Gastrocnemius medialis (tissue), 4 donors: ENCODE measurements around the gene RBM33.

ENCODE experiments used
- POLR2A ChIP-seq, 2 donors: fragments of 450-650 bp; IDR thresholded peaks; one replicate each; pipeline ENCODE4 v1.6.1; 2017; ENCODE audit warnings: antibody characterized with exemption in 2 of 2, mild to moderate bottlenecking in 2 of 2, moderate library complexity in 2 of 2
- TF ChIP-seq, protein P1 (sequence below), 5 experiments: fragments of 450-650 bp in 3 of 5; fragments of 200-600 bp in 2 of 5; sonication (generic) in 2 of 5; IDR thresholded peaks in 4 of 5; conservative IDR thresholded peaks in 1 of 5; 1 replicate in 4 of 5; 2 replicates in 1 of 5; pipeline ENCODE4 v1.5.1; 2016 to 2019; ENCODE audit warnings: antibody characterized with exemption in 5 of 5, mild to moderate bottlenecking in 3 of 5, moderate library complexity in 3 of 5

DNA sequence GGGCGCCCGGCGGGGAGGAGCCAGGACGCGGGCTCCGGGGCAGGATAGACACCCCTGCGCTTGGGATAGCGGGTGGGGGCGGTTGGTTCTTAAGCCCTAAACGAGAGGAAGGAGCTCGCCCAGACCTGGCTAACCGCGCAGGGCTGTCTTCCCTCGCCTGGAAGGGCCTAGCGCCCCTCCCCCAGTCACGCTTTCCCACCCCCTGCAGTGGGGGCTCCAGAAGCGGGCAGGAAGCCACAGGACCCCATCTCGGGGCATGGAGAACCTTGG is 161.3 kb downstream of the RBM33 start:
- TF ChIP-seq, protein P1, sequence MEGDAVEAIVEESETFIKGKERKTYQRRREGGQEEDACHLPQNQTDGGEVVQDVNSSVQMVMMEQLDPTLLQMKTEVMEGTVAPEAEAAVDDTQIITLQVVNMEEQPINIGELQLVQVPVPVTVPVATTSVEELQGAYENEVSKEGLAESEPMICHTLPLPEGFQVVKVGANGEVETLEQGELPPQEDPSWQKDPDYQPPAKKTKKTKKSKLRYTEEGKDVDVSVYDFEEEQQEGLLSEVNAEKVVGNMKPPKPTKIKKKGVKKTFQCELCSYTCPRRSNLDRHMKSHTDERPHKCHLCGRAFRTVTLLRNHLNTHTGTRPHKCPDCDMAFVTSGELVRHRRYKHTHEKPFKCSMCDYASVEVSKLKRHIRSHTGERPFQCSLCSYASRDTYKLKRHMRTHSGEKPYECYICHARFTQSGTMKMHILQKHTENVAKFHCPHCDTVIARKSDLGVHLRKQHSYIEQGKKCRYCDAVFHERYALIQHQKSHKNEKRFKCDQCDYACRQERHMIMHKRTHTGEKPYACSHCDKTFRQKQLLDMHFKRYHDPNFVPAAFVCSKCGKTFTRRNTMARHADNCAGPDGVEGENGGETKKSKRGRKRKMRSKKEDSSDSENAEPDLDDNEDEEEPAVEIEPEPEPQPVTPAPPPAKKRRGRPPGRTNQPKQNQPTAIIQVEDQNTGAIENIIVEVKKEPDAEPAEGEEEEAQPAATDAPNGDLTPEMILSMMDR (IDR thresholded peaks at IDR 0.05 in 4 of 5, conservative IDR thresholded peaks at IDR 0.05 in 1 of 5): no peak
- no peak for TF ChIP-seq POLR2A (IDR thresholded peaks at IDR 0.05)
